Gastroesophageal sphincter (tissue), 4 donors: ENCODE results near the gene KREMEN1. TPM values are rescaled to one million over a fixed set of nuclear protein-coding genes. Genes with fewer than 3 reads are reported as not detected.

ENCODE experiments used
- ATAC-seq: fragments of 150-250 bp; one replicate; pipeline ENCODE4 v1.9.1; 2016; ENCODE audit warnings: mild to moderate bottlenecking, moderate library complexity
- H3K27ac ChIP-seq, 4 donors: fragments of 200-600 bp; sonication (generic) in 3 of 4; 1 replicate in 3 of 4; 2 replicates in 1 of 4; pipeline ENCODE4 v1.5.1; 2016 to 2019
- H3K27me3 ChIP-seq: fragments of 200-600 bp; sonication (generic); one replicate; pipeline ENCODE4 v1.5.1; 2019
- H3K36me3 ChIP-seq, 2 donors: fragments of 200-600 bp; sonication (generic); one replicate each; pipeline ENCODE4 v1.5.1; 2019; ENCODE audit warnings: control low read depth in 1 of 2
- H3K4me1 ChIP-seq, 3 donors: fragments of 200-600 bp; sonication (generic); 1 replicate in 2 of 3; 2 replicates in 1 of 3; pipeline ENCODE4 v1.5.1; 2016 to 2019; ENCODE audit warnings: control low read depth in 2 of 3
- H3K4me3 ChIP-seq, 2 donors: fragments of 200-600 bp; sonication (generic); one replicate each; pipeline ENCODE4 v1.5.1; 2019; ENCODE audit warnings: mild to moderate bottlenecking in 1 of 2, moderate library complexity in 1 of 2
- H3K9me3 ChIP-seq, 3 donors: fragments of 200-600 bp; sonication (generic); one replicate each; pipeline ENCODE4 v1.5.1; 2017 to 2019; ENCODE audit warnings: control low read depth in 2 of 3
- CTCF ChIP-seq, 4 experiments: fragments of 200-600 bp in 2 of 4; fragments of 450-650 bp in 2 of 4; sonication (generic) in 1 of 4; IDR thresholded peaks; one replicate each; pipeline ENCODE4 v1.5.1; 2017 to 2019; ENCODE audit warnings: antibody characterized with exemption in 4 of 4, mild to moderate bottlenecking in 2 of 4, moderate library complexity in 2 of 4
- EP300 ChIP-seq: sonication (generic); formaldehyde crosslinking; IDR thresholded peaks from one replicate; pipeline ENCODE4 v1.6.1; 2017; ENCODE audit warnings: antibody characterized with exemption, mild to moderate bottlenecking
- POLR2A ChIP-seq, 2 donors: fragments of 450-650 bp; IDR thresholded peaks; one replicate each; pipeline ENCODE4 v1.6.1; 2017; ENCODE audit warnings: antibody characterized with exemption in 2 of 2, mild to moderate bottlenecking in 2 of 2, moderate library complexity in 1 of 2
- POLR2AphosphoS5 ChIP-seq: sonication (generic); formaldehyde crosslinking; IDR thresholded peaks from one replicate; pipeline ENCODE4 v1.6.1; 2017; ENCODE audit warnings: antibody characterized with exemption
- WGBS, 2 donors: methylation state at CpG; one replicate each; pipeline ENCODE4 v1.1.5; 2018; ENCODE audit warnings: low coverage in 1 of 2; 5-methylcytosine and 5-hydroxymethylcytosine counted together
- total RNA-seq, 4 donors: library from RNA; depleted of rRNA; stranded (reverse); fragments of >200 nt; gene quantifications; one replicate each; pipeline ENCODE4 v1.1.0, GENCODE V29; 2016

Gene KREMEN1
- total RNA-seq, 4 donors from 2014 or later = 7.5 to 17.4 (median 10.8) TPM

DNA sequence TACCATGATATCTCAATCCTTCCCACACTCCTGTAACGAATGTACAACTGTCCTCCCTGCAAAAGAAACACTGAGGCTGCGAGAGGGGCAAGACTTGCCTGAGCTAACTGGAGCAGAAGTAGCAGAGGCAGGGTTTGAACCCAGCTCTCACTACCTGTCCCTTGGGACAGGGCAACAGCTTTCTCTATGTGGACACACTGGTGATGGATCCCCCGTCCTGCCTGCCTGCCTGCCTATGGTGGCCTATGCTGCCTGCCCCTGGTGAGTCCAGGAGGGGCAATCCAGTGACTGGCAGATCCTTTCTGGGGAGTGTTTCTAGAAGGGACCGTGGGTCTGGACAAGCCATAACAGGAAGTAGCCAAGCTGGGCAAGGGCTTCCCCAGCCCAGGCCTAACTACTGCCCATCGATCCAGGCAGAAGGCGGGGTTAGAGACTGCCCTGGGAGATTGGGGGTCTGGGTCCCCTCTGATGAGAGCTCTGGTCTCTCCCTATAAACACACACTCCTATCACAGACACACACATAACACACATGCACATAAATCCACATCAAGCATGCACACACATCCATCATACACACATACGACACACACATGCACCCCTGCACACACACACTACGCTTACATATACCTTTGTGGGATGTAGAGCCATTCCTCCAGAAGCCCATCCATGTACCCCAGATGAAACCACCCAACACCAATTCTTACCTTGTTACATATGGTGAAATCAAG is 131.8 kb downstream of the KREMEN1 start:
- Histone ChIP-seq H3K9me3 (no peaks in the 10 kb centered on the region), H3K4me3 (no peak overlapping the region), H3K36me3 (no peaks in the 10 kb centered on the region), H3K27ac (no peak overlapping the region), H3K4me1 (peaks cover 0 to 22% (median 7%) of the 10 kb centered on the region in 3 donors), H3K27me3 (peaks cover 26% of the 10 kb centered on the region)
- 81 to 93% methylated on average over 3 to 5 of the region's 8 CpGs for WGBS, 2 donors
- TF ChIP-seq POLR2AphosphoS5 (no peak), EP300 (no peak), POLR2A (IDR thresholded peaks at IDR 0.05) (no peak), CTCF (IDR thresholded peaks at IDR 0.05) (no peak)
- ATAC-seq = no peak

GRCh38 chr22:29205252-29205593 is 132.4 kb downstream of the KREMEN1 start:
- Histone ChIP-seq H3K9me3 (no peaks in the 10 kb centered on the region), H3K4me3 (peak overlapping the region in 1 of 2 donors; percentile 58), H3K27ac (no peak overlapping the region), H3K4me1 (peaks cover 0 to 22% (median 7%) of the 10 kb centered on the region in 3 donors), H3K36me3 (no peaks in the 10 kb centered on the region), H3K27me3 (peaks cover 26% of the 10 kb centered on the region)
- TF ChIP-seq EP300 (no peak), POLR2A (IDR thresholded peaks at IDR 0.05) (no peak), CTCF (IDR thresholded peaks at IDR 0.05) (no peak), POLR2AphosphoS5 (no peak)
- 80 to 85% methylated on average over 1 to 7 of the region's 11 CpGs for WGBS, 2 donors
- no peak for ATAC-seq

- ATAC-seq = peak; percentile 65
- TF ChIP-seq EP300 (no peak), POLR2A (IDR thresholded peaks at IDR 0.05) (no peak), POLR2AphosphoS5 (no peak), CTCF (IDR thresholded peaks at IDR 0.05) (peak in 3 of 4 experiments; percentile 16 to 49 (median 26))
- no peaks in the 10 kb centered on the region for H3K36me3 ChIP-seq
- 0% methylated on average over 6 of the region's 90 CpGs; no CpG with 5 or more reads in 1 of the 2 donors for WGBS, 2 donors
- peaks cover 0 to 22% (median 7%) of the 10 kb centered on the region in 3 donors for H3K4me1 ChIP-seq
- H3K9me3 ChIP-seq = no peaks in the 10 kb centered on the region
- H3K4me3 ChIP-seq = peak within 1 kb of the TSS; percentile 6 to 58
- peaks cover 26% of the 10 kb centered on the region for H3K27me3 ChIP-seq
- H3K27ac ChIP-seq = peak within 1 kb of the TSS in 1 of 4 donors; percentile 4
These were observed 132.9 kb downstream of the KREMEN1 start, which contains the start of gene EMID1 for GRCh38 chr22:29205594-29206371. Gene EMID1 (plus strand): TSS chr22:29205896. CDS start chr22:29206039, 143 bp downstream.

- H3K27ac ChIP-seq = peak overlapping the region in 1 of 4 donors; percentile 4
- no peaks in the 10 kb centered on the region for H3K9me3 ChIP-seq
- WGBS, 2 donors = 47 to 84% methylated on average over 11 of the region's 19 CpGs
- TF ChIP-seq CTCF (IDR thresholded peaks at IDR 0.05) (no peak), POLR2AphosphoS5 (no peak)
- ATAC-seq = no peak
- H3K4me3 ChIP-seq = peak overlapping the region; percentile 6 to 58
- H3K36me3 ChIP-seq = no peaks in the 10 kb centered on the region
- H3K27me3 ChIP-seq = peaks cover 26% of the 10 kb centered on the region
- peaks cover 0 to 22% (median 7%) of the 10 kb centered on the region in 3 donors for H3K4me1 ChIP-seq
These were observed 133.8 kb downstream of the KREMEN1 start for GRCh38 chr22:29206372-29207242.
